BLaER1 treated with 17β-estradiol and CSF1 and Interleukin-3, amounts not matched to agents 10 nM and 100 nM (cell line): ENCODE measurements around the gene UGGT2.
"Not testable (repeated sequence)": the region's sequence is repeated elsewhere in the genome, so short reads cannot be mapped to it uniquely, and the experiment has no call there.

Experiments
- H3K27ac ChIP-seq, 11 experiments: shearing (Covaris generic); formaldehyde crosslinking; 2 replicates each; pipeline ENCODE4 v1.8.1; 2022
- H3K27me3 ChIP-seq, 11 experiments: shearing (Covaris generic); formaldehyde crosslinking; 2 replicates each; pipeline ENCODE4 v1.8.1; 2022
- H3K36me3 ChIP-seq, 11 experiments: shearing (Covaris generic); formaldehyde crosslinking; 2 replicates each; pipeline ENCODE4 v1.8.1; 2022
- H3K4me1 ChIP-seq, 10 experiments: shearing (Covaris generic); formaldehyde crosslinking; 2 replicates each; pipeline ENCODE4 v1.8.1; 2022
- H3K4me2 ChIP-seq, 11 experiments: shearing (Covaris generic); formaldehyde crosslinking; 2 replicates each; pipeline ENCODE4 v1.8.1; 2022
- H3K4me3 ChIP-seq, 10 experiments: shearing (Covaris generic); formaldehyde crosslinking; 2 replicates each; pipeline ENCODE4 v1.8.1; 2022
- H3K9ac ChIP-seq, 11 experiments: shearing (Covaris generic); formaldehyde crosslinking; 2 replicates each; pipeline ENCODE4 v1.8.1; 2022
- H3K9me3 ChIP-seq, 11 experiments: shearing (Covaris generic); formaldehyde crosslinking; replicated peaks in 1 of 11; 2 replicates each; pipeline ENCODE4 v1.8.1; 2022
- H4K20me1 ChIP-seq, 11 experiments: shearing (Covaris generic); formaldehyde crosslinking; 2 replicates each; pipeline ENCODE4 v1.8.1; 2022
- Cebpa-rat ChIP-seq, 11 experiments: shearing (Covaris generic); IDR thresholded peaks; 2 replicates each; pipeline ENCODE4 v1.8.1; 2022

The UGGT2 gene

GRCh38 chr13:96046449-96047126 lies 6.6 kb downstream of the UGGT2 start:
- not testable (repeated sequence) for H4K20me1 ChIP-seq, H3K9ac ChIP-seq, H3K27ac ChIP-seq, H3K4me2 ChIP-seq, H3K4me3 ChIP-seq, H3K27me3 ChIP-seq, H3K36me3 ChIP-seq, H3K4me1 ChIP-seq
- peaks cover 0 to 16% (median 7%) of the 10 kb centered on the region in 11 experiments; a peak in 9 of 22 replicates for H3K9me3 ChIP-seq

- Histone ChIP-seq H3K36me3 (no peaks in the 10 kb centered on the region), H4K20me1 (no peaks in the 10 kb centered on the region), H3K27ac (no peak overlapping the region), H3K9me3 (peaks cover 0 to 15% (median 7%) of the 10 kb centered on the region in 11 experiments; a peak in 9 of 22 replicates), H3K27me3 (no peaks in the 10 kb centered on the region), H3K9ac (no peak overlapping the region), H3K4me3 (no peak overlapping the region), H3K4me2 (no peak overlapping the region), H3K4me1 (no peaks in the 10 kb centered on the region)
- TF ChIP-seq Cebpa-rat (IDR thresholded peaks at IDR 0.05), result no peak
These were observed 9.0 kb downstream of the UGGT2 start for GRCh38 chr13:96044238-96044637.

- Histone ChIP-seq H3K4me3 (no peak overlapping the region), H3K27me3 (no peaks in the 10 kb centered on the region), H3K9me3 (peaks cover 0 to 11% (median 7%) of the 10 kb centered on the region in 11 experiments; a peak in 9 of 22 replicates), H3K4me2 (no peak overlapping the region), H4K20me1 (no peaks in the 10 kb centered on the region), H3K27ac (no peak overlapping the region), H3K4me1 (no peaks in the 10 kb centered on the region), H3K9ac (no peak overlapping the region), H3K36me3 (no peaks in the 10 kb centered on the region)
- no peak for TF ChIP-seq Cebpa-rat (IDR thresholded peaks at IDR 0.05)
These were observed 11.7 kb downstream of the UGGT2 start for GRCh38 chr13:96041326-96042110.

DNA sequence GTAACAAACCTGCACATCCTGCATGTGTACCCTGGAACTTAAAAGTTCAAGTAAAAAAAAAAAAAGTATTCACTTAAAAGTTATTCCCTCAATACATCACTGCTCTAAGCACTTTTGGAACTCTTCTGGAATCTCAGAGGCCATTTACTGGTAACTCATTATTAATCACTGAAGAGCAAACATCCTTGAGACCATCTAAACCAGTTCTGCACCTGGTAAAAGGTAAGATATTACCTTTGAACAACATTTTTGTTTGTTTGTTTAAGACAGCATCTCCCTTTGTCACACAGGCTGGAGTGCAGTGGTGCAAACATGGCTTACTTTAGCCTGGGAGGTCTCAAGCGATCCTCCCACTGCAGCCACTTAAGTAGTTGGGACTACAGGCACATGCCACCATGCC lies 16.7 kb downstream of the UGGT2 start:
- Histone ChIP-seq H3K4me2 (no peak overlapping the region), H3K9ac (no peak overlapping the region), H3K36me3 (no peaks in the 10 kb centered on the region), H3K27ac (no peak overlapping the region), H3K9me3 (peaks cover 18 to 23% (median 21%) of the 10 kb centered on the region in 11 experiments), H3K27me3 (no peaks in the 10 kb centered on the region), H4K20me1 (no peaks in the 10 kb centered on the region), H3K4me3 (no peak overlapping the region), H3K4me1 (no peaks in the 10 kb centered on the region)
- TF ChIP-seq Cebpa-rat (IDR thresholded peaks at IDR 0.05), result no peak

DNA sequence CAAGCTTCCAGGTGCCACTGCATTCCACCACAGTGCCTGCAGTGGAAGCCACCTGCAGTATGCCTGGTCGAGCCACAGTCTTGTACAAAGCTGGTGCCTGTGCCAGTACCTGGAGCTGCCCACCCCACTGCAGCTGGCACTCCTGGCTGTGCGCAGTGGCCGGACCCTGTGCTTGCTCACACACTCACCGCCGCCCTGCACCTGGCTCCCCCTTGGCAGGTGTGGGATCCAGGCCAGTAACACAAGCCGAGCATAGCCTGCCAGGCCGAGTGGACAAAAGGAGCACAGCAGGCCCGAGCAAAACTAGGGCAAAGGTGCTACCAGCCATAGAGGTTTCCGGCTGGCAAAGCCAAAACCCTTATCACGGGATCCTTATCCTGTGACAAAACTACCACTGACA lies 18.5 kb downstream of the UGGT2 start:
- H3K4me3 ChIP-seq, result no peak overlapping the region
- no peak overlapping the region for H3K27ac ChIP-seq
- H3K9ac ChIP-seq, result no peak overlapping the region
- H3K36me3 ChIP-seq, result no peaks in the 10 kb centered on the region
- H3K9me3 ChIP-seq, result peaks cover 18 to 23% (median 21%) of the 10 kb centered on the region in 11 experiments
- TF ChIP-seq Cebpa-rat (IDR thresholded peaks at IDR 0.05), result no peak
- no peaks in the 10 kb centered on the region for H4K20me1 ChIP-seq
- H3K4me1 ChIP-seq, result no peaks in the 10 kb centered on the region
- H3K4me2 ChIP-seq, result no peak overlapping the region
- H3K27me3 ChIP-seq, result no peaks in the 10 kb centered on the region

DNA sequence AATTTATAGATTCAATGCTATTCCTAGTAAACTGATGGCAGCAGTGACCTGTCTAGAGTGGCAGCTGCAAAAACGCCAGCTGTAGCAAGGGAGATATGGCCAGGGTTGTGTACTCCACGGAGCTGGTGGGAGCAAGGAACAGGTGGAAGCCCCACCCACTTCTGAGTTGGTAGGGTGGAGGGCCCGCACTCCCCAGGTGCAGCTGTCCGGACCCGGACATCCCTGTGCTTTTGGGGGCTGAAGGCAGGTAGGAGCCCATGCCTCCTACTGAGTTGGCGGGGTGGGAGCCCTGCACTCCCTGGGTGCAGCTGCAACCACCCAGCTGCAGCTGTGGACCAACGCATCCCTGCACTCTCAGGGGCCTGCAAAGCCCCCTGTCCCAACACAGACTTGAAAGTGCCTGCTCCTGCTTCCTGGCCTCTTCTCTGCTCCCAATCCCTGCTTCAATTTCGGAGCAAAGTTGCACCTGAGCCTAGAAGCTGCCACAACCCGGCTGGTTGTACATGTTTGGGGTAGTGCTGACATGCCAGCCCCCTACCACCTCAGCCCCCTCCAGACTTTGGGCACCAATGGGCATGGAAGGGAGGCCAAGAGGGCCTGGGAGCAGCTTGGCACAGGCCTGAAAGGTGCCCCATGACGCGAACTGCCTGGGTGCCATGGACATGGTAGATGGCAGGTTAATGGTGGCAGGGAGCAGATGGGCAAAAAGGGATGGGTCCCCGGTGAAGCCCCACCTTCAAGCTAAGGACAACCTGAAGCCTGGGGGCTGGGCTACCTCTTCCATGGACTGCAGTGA lies 19.8 kb downstream of the UGGT2 start:
- Histone ChIP-seq H3K4me1 (no peaks in the 10 kb centered on the region), H4K20me1 (no peaks in the 10 kb centered on the region), H3K9me3 (peaks cover 18 to 23% (median 21%) of the 10 kb centered on the region in 11 experiments), H3K27me3 (no peaks in the 10 kb centered on the region), H3K9ac (no peak overlapping the region), H3K4me3 (no peak overlapping the region), H3K27ac (no peak overlapping the region), H3K36me3 (no peaks in the 10 kb centered on the region), H3K4me2 (no peak overlapping the region)
- TF ChIP-seq Cebpa-rat (IDR thresholded peaks at IDR 0.05), result no peak

GRCh38 chr13:96032717-96033116 lies 20.5 kb downstream of the UGGT2 start:
- Histone ChIP-seq H3K4me3 (no peak overlapping the region), H3K27ac (no peak overlapping the region), H3K9ac (no peak overlapping the region), H3K9me3 (peaks cover 18 to 23% (median 21%) of the 10 kb centered on the region in 11 experiments), H3K4me1 (no peaks in the 10 kb centered on the region), H4K20me1 (no peaks in the 10 kb centered on the region), H3K4me2 (no peak overlapping the region), H3K27me3 (no peaks in the 10 kb centered on the region), H3K36me3 (no peaks in the 10 kb centered on the region)
- no peak for TF ChIP-seq Cebpa-rat (IDR thresholded peaks at IDR 0.05)

DNA sequence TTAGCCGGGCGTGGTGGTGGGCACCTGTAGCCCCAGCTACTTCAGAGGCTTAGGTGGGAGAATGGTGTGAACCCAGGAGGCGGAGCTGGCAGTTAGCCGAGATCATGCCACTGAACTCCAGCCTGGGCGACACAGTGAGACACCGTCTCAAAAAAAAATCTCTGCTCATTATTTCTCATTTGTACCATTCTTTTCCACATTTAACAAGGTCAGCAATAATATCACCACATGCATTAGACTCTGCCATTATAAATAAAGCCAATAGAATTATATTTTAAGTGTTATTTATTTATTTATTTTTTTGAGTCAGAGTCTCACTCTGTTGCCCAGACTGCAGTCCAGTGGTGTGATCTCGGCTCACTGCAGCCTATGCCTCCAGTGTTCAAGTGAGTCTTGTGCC lies 24.2 kb downstream of the UGGT2 start:
- Histone ChIP-seq H3K9me3 (peaks cover 9 to 12% (median 11%) of the 10 kb centered on the region in 11 experiments), H4K20me1 (no peaks in the 10 kb centered on the region), H3K27ac (no peak overlapping the region), H3K27me3 (no peaks in the 10 kb centered on the region), H3K4me2 (no peak overlapping the region), H3K4me1 (no peaks in the 10 kb centered on the region), H3K4me3 (no peak overlapping the region), H3K36me3 (no peaks in the 10 kb centered on the region), H3K9ac (no peak overlapping the region)
- TF ChIP-seq Cebpa-rat (IDR thresholded peaks at IDR 0.05), result no peak

DNA sequence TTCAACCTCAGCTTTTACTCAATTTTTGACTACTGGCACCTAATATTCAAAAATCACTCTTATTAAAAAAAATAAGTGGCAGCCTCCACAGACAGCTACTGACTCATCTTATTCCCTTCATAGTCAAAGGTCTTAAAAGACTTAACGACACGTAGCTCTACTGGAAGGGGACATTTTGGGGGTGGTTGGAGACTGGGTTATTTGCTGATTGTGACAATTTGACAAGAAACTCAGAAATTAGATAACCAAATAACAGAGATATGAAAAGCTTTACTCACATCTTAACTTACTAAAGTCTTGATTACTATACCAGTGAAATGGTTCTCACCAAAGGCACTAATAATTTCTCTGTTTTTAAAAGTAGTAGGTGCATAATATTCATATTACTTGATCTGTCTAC lies 25.7 kb downstream of the UGGT2 start:
- Histone ChIP-seq H3K4me2 (no peak overlapping the region), H3K27ac (no peak overlapping the region), H3K9me3 (no peaks in the 10 kb centered on the region), H3K9ac (no peak overlapping the region), H3K36me3 (no peaks in the 10 kb centered on the region), H3K4me1 (no peaks in the 10 kb centered on the region), H4K20me1 (no peaks in the 10 kb centered on the region), H3K27me3 (no peaks in the 10 kb centered on the region), H3K4me3 (no peak overlapping the region)
- no peak for TF ChIP-seq Cebpa-rat (IDR thresholded peaks at IDR 0.05)
